Measurements from ENCODE around the gene ASIC4. TPM values are rescaled to one million over a fixed set of nuclear protein-coding genes. Genes with fewer than 3 reads are reported as not detected.

Gene ASIC4
- total RNA-seq, 1 experiment from 2014 or later = not detected

DNA sequence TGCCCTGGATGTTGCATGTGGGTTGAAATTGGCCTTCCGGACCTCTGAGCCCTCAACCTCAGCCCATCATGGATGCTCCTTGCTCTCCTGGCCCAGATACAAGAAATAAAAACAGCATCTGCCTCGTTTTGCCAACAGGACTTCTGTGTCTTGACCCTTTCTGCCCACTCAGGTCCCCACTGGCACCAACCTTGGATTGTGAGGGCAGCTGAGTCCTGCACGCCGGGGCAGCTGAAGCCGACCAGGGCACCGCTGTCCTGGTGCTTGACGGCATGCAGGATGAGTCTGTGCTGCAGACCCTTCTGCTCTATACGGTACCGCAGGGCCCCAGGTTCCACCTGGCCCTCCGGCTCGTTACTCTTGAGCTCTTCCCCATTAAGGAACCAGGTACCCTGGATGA is 52.4 kb downstream of the ASIC4 start:
- no peak overlapping the region for H3K27ac Mint-ChIP-seq (ENCODE audit: low read depth, unreplicated experiment)
- peaks cover 18% of the 10 kb centered on the region for H3K36me3 Mint-ChIP-seq (ENCODE audit: insufficient read depth, unreplicated experiment)
- H3K4me3 Mint-ChIP-seq (ENCODE audit: unreplicated experiment) = no peak overlapping the region
- TF ChIP-seq, protein P1, sequence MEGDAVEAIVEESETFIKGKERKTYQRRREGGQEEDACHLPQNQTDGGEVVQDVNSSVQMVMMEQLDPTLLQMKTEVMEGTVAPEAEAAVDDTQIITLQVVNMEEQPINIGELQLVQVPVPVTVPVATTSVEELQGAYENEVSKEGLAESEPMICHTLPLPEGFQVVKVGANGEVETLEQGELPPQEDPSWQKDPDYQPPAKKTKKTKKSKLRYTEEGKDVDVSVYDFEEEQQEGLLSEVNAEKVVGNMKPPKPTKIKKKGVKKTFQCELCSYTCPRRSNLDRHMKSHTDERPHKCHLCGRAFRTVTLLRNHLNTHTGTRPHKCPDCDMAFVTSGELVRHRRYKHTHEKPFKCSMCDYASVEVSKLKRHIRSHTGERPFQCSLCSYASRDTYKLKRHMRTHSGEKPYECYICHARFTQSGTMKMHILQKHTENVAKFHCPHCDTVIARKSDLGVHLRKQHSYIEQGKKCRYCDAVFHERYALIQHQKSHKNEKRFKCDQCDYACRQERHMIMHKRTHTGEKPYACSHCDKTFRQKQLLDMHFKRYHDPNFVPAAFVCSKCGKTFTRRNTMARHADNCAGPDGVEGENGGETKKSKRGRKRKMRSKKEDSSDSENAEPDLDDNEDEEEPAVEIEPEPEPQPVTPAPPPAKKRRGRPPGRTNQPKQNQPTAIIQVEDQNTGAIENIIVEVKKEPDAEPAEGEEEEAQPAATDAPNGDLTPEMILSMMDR (IDR thresholded peaks at IDR 0.05; ENCODE audit: unreplicated experiment) = no peak
- BruUV-seq (replicated peaks) = no TSS peak
- ChIA-PET CTCF (interaction anchor here (0.6 to 0.8 kb wide), 2 partner anchors 103 to 362 kb away, joined by 3 to 5 read pairs; no protein-coding TSS in a partner anchor), POLR2A (no interaction called here)
- no peaks in the 10 kb centered on the region for H3K27me3 Mint-ChIP-seq (ENCODE audit: insufficient read depth, unreplicated experiment)
- DNase-seq (ENCODE audit: unreplicated experiment) = no peak
- peaks cover 2% of the 10 kb centered on the region for H3K4me1 Mint-ChIP-seq (ENCODE audit: insufficient read depth, unreplicated experiment)
- H3K9me3 Mint-ChIP-seq (ENCODE audit: unreplicated experiment) = no peaks in the 10 kb centered on the region
- intact Hi-C loops (cut with micrococcal nuclease) = no loop called here

DNA sequence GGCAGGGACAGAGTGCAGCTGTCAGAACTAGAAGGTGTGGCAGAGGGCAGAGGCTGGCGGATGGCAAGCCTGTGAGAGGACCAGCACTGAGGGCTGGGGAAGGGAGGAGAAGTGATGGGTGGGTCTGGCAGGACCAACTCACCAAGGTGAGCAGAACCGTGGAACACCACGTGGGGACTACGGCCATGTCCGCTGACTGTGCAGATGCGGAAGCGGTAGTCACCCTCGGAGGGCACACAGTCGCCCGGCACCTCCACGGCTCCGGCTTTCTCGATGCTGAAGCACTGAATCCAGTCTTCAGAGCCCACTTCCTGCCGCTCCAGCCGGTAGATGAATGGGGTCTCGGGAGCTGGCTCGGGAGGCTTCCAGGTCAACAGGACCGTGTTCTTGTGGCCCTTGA is 52.8 kb downstream of the ASIC4 start:
- BruUV-seq (replicated peaks) = no TSS peak
- CTCF ChIA-PET = interaction anchor here (0.8 kb wide), 1 partner anchor 104 kb away, joined by 3 read pairs; no protein-coding TSS in a partner anchor

DNA sequence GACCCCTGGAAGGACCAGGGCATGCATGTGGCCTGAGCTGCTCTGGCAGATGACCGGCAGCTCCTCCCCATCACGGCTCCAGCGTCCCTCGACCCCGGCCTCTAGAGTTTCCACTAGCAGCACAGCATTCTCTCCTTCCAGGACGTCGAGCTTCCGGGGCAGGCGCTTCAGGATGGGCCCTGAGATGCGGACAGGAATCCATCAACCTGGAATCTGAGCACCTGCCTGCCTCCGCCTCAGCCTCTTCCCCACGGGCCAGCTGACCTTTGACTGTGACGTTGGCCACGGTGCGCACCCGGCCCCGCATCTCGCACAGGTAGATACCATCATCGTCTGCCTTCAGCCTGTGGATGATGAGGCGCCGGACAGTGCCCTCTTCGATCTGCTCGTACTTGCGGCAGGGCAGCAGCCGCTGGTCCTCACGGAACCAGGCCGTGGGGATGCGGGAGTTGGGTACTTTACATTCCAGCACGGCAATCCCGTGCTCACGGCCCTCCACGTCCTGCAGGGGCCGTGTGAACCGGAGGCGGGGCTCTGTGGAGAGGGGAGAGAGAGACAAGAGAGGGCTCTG is 53.6 kb downstream of the ASIC4 start:
- TF ChIP-seq, protein P1 (IDR thresholded peaks at IDR 0.05; ENCODE audit: unreplicated experiment) = no peak
- Mint-ChIP-seq H3K4me3 (ENCODE audit: unreplicated experiment) (no peak overlapping the region), H3K9me3 (ENCODE audit: unreplicated experiment) (no peaks in the 10 kb centered on the region), H3K27me3 (ENCODE audit: insufficient read depth, unreplicated experiment) (no peaks in the 10 kb centered on the region), H3K36me3 (ENCODE audit: insufficient read depth, unreplicated experiment) (peaks cover 19% of the 10 kb centered on the region), H3K4me1 (ENCODE audit: insufficient read depth, unreplicated experiment) (peaks cover 7% of the 10 kb centered on the region), H3K27ac (ENCODE audit: low read depth, unreplicated experiment) (no peak overlapping the region)
- ChIA-PET CTCF (interaction anchor here (0.6 to 2.1 kb wide), 2 partner anchors 8 to 32 kb away, joined by 3 to 15 read pairs; no protein-coding TSS in a partner anchor), POLR2A (interaction anchor here (1.1 to 1.3 kb wide), 2 partner anchors 9 to 15 kb away, joined by 3 to 4 read pairs; no protein-coding TSS in a partner anchor)
- BruUV-seq (replicated peaks) = no TSS peak
- intact Hi-C loops (cut with micrococcal nuclease) = no loop called here
- no peak for DNase-seq (ENCODE audit: unreplicated experiment)

More for the DNA sequence above, 52.8 kb downstream of the ASIC4 start:
- H3K4me1 Mint-ChIP-seq (ENCODE audit: insufficient read depth, unreplicated experiment) = peaks cover 7% of the 10 kb centered on the region
- H3K27me3 Mint-ChIP-seq (ENCODE audit: insufficient read depth, unreplicated experiment) = no peaks in the 10 kb centered on the region
- no peak overlapping the region for H3K4me3 Mint-ChIP-seq (ENCODE audit: unreplicated experiment)
- no peak for DNase-seq (ENCODE audit: unreplicated experiment)
- H3K36me3 Mint-ChIP-seq (ENCODE audit: insufficient read depth, unreplicated experiment) = peaks cover 20% of the 10 kb centered on the region
- no peaks in the 10 kb centered on the region for H3K9me3 Mint-ChIP-seq (ENCODE audit: unreplicated experiment)
- H3K27ac Mint-ChIP-seq (ENCODE audit: low read depth, unreplicated experiment) = no peak overlapping the region
- POLR2A ChIA-PET = interaction anchor here (1.1 kb wide), 1 partner anchor 10 kb away, joined by 4 read pairs; no protein-coding TSS in a partner anchor
- TF ChIP-seq, protein P1 (IDR thresholded peaks at IDR 0.05; ENCODE audit: unreplicated experiment) = no peak
- intact Hi-C loops (cut with micrococcal nuclease) = no loop called here

DNA sequence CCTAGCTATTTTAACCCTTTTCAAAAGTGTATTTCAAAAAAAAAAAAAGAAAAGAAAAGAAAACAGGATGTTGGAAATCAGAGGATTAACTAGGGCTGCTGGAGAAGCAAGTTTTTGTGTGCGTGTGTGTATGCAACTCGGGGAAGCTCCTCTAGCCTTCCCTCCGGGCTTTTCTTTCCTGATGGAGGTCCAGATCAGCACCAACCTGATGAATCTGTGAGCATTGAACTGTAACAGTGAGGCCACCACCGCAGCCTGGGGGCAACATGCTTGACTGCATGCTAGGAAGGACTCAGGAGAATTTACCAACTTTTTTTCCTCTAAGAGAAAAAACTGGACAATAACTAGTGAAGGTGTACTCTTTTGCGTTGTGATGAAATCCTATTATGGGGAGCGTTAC is 54.8 kb downstream of the ASIC4 start:
- ChIA-PET CTCF (interaction anchor here (0.6 to 2.1 kb wide), 3 partner anchors 9 to 180 kb away, joined by 3 to 15 read pairs (median 3); no protein-coding TSS in a partner anchor), POLR2A (interaction anchor here (0.6 to 1.1 kb wide), 3 partner anchors 9 to 76 kb away, joined by 3 to 4 read pairs (median 3); partner anchors contain the start of gene STK11IP)
- no peak for DNase-seq (ENCODE audit: unreplicated experiment)
- no peaks in the 10 kb centered on the region for H3K27me3 Mint-ChIP-seq (ENCODE audit: insufficient read depth, unreplicated experiment)
- peaks cover 19% of the 10 kb centered on the region for H3K36me3 Mint-ChIP-seq (ENCODE audit: insufficient read depth, unreplicated experiment)
- BruUV-seq (replicated peaks) = no TSS peak
- H3K4me3 Mint-ChIP-seq (ENCODE audit: unreplicated experiment) = peak overlapping the region; percentile 49
- no peak overlapping the region for H3K27ac Mint-ChIP-seq (ENCODE audit: low read depth, unreplicated experiment)
- no peaks in the 10 kb centered on the region for H3K9me3 Mint-ChIP-seq (ENCODE audit: unreplicated experiment)
- H3K4me1 Mint-ChIP-seq (ENCODE audit: insufficient read depth, unreplicated experiment) = peaks cover 7% of the 10 kb centered on the region
- TF ChIP-seq, protein P1 (IDR thresholded peaks at IDR 0.05; ENCODE audit: unreplicated experiment) = no peak
- intact Hi-C loops (cut with micrococcal nuclease) = no loop called here
